Stomach (tissue), 9 donors: ENCODE results near the gene MAGI2. TPM values are rescaled to one million over a fixed set of nuclear protein-coding genes. Genes with fewer than 3 reads are reported as not detected.

Source experiments
- DNase-seq, 2 donors: peaks; one replicate each; pipeline versions ENCODE4 v3.0.0 to v3.0.0-alpha.2; 2013 to 2019
- H3K27ac ChIP-seq, 5 donors: fragments of 200-600 bp in 4 of 5; sonication (generic) in 4 of 5; one replicate each; pipeline ENCODE4 v1.5.1; 2013 to 2019; ENCODE audit warnings: mild to moderate bottlenecking in 1 of 5, moderate library complexity in 1 of 5
- H3K27me3 ChIP-seq, 3 donors: fragments of 200-600 bp; sonication (generic); one replicate each; pipeline ENCODE4 v1.5.1; 2017 to 2019; ENCODE audit warnings: mixed run types in 1 of 3
- H3K36me3 ChIP-seq, 4 donors: fragments of 200-600 bp; sonication (generic); 1 replicate in 3 of 4; 2 replicates in 1 of 4; pipeline ENCODE4 v1.5.1; 2016 to 2019
- H3K4me1 ChIP-seq, 4 donors: fragments of 200-600 bp; sonication (generic); one replicate each; pipeline ENCODE4 v1.5.1; 2016 to 2019
- H3K4me3 ChIP-seq, 4 donors: fragments of 200-600 bp; sonication (generic) in 3 of 4; one replicate each; pipeline ENCODE4 v1.5.1; 2016 to 2019; ENCODE audit warnings: mild to moderate bottlenecking in 1 of 4
- H3K9me3 ChIP-seq, 4 donors: fragments of 200-600 bp; sonication (generic); one replicate each; pipeline ENCODE4 v1.5.1; 2016 to 2019
- CTCF ChIP-seq, 7 experiments: fragments of 450-650 bp in 4 of 7; fragments of 200-600 bp in 3 of 7; sonication (generic) in 3 of 7; IDR thresholded peaks; one replicate each; pipeline ENCODE4 v1.5.1; 2016 to 2019; ENCODE audit warnings: antibody characterized with exemption in 7 of 7, control low read depth in 2 of 7, mild to moderate bottlenecking in 1 of 7
- EP300 ChIP-seq: sonication (generic); formaldehyde crosslinking; IDR thresholded peaks from one replicate; pipeline ENCODE4 v1.6.1; 2017; ENCODE audit warnings: antibody characterized with exemption
- POLR2A ChIP-seq, 4 donors: fragments of 450-650 bp; IDR thresholded peaks; one replicate each; pipeline ENCODE4 v1.6.1; 2016; ENCODE audit warnings: antibody characterized with exemption in 4 of 4, control low read depth in 2 of 4, mild to moderate bottlenecking in 1 of 4, moderate library complexity in 1 of 4
- POLR2AphosphoS5 ChIP-seq, 3 donors: sonication (generic); formaldehyde crosslinking; IDR thresholded peaks; one replicate each; pipeline ENCODE4 v1.6.1; 2016; ENCODE audit warnings: antibody characterized with exemption in 3 of 3
- WGBS, 5 donors: extraction: QIAGEN DNeasy Blood & Tissue Kit in 3 of 5; methylation state at CpG; one replicate each; pipeline versions ENCODE4 v1.1.5 to v1.1.7; 2013 to 2018; 5-methylcytosine and 5-hydroxymethylcytosine counted together
- intact Hi-C: fragments of 100-400 bp; cut with DNase I; formaldehyde crosslinking; loops from one replicate; pipeline ENCODE4 v1.15.1; 2023; ENCODE audit warnings: low total_unique reads
- polyA plus RNA-seq, 3 donors: library from polyadenylated mRNA; stranded (reverse); fragments of 200-250 nt; gene quantifications; one replicate each; pipeline ENCODE4 v1.2.3, GENCODE V29; 2013
- total RNA-seq, 5 donors: library from RNA; depleted of rRNA; stranded (reverse); fragments of >200 nt; gene quantifications; one replicate each; pipeline versions ENCODE4 v1.1.0 to v1.2.3, GENCODE V29; 2014 to 2016
- donor health status: healthy with polysubstance abuse.
- donor health status: Bipolar disorder and iron deficiency.
- donor health status: healthy.

MAGI2 gene
- total and polyA plus RNA-seq, 8 donors, result 0.92 to 53.9 (median 5.8) TPM

GRCh38 chr7:79308192-79308591 is 145.3 kb downstream of the MAGI2 start:
- Histone ChIP-seq H3K9me3 (no peaks in the 10 kb centered on the region), H3K4me3 (no peak overlapping the region), H3K27ac (no peak overlapping the region), H3K36me3 (no peaks in the 10 kb centered on the region), H3K27me3 (no peaks in the 10 kb centered on the region), H3K4me1 (no peaks in the 10 kb centered on the region)
- 78 to 86% (median 79%) methylated on average over 4 of the region's 4 CpGs for WGBS, 5 donors
- intact Hi-C loops, result no loop called here
- TF ChIP-seq POLR2AphosphoS5 (IDR thresholded peaks at IDR 0.05) (no peak), EP300 (no peak), CTCF (IDR thresholded peaks at IDR 0.05) (no peak), POLR2A (IDR thresholded peaks at IDR 0.05) (no peak)
- no peak for DNase-seq

- WGBS, 5 donors, result 77 to 91% (median 90%) methylated on average over 3 of the region's 3 CpGs
- H3K27ac ChIP-seq, result no peak overlapping the region
Measured at GRCh38 chr7:79307376-79307775, 146.1 kb downstream of the MAGI2 start.

GRCh38 chr7:79304711-79305110 is 148.8 kb downstream of the MAGI2 start:
- Histone ChIP-seq H3K4me1 (no peaks in the 10 kb centered on the region), H3K4me3 (no peak overlapping the region), H3K27me3 (no peaks in the 10 kb centered on the region), H3K27ac (no peak overlapping the region), H3K36me3 (no peaks in the 10 kb centered on the region), H3K9me3 (no peaks in the 10 kb centered on the region)
- TF ChIP-seq EP300 (no peak), CTCF (IDR thresholded peaks at IDR 0.05) (no peak)
- intact Hi-C loops, result no loop called here
- no peak for DNase-seq
- WGBS, 5 donors, result 87 to 94% (median 90%) methylated on average over 2 of the region's 2 CpGs

More at GRCh38 chr7:79307376-79307775, 146.1 kb downstream of the MAGI2 start:
- no peak for DNase-seq
- Histone ChIP-seq H3K4me1 (no peaks in the 10 kb centered on the region), H3K4me3 (no peak overlapping the region), H3K36me3 (no peaks in the 10 kb centered on the region), H3K9me3 (no peaks in the 10 kb centered on the region), H3K27me3 (no peaks in the 10 kb centered on the region)
- intact Hi-C loops, result no loop called here
- TF ChIP-seq EP300 (no peak), POLR2AphosphoS5 (IDR thresholded peaks at IDR 0.05) (no peak), POLR2A (IDR thresholded peaks at IDR 0.05) (no peak), CTCF (IDR thresholded peaks at IDR 0.05) (no peak)

- Histone ChIP-seq H3K27me3 (no peaks in the 10 kb centered on the region), H3K4me3 (no peak overlapping the region), H3K36me3 (no peaks in the 10 kb centered on the region), H3K9me3 (no peaks in the 10 kb centered on the region), H3K4me1 (no peaks in the 10 kb centered on the region), H3K27ac (no peak overlapping the region)
- WGBS, 5 donors, result 85 to 93% (median 89%) methylated on average over 1 of the region's 1 CpG
- no peak for DNase-seq
- no peak for TF ChIP-seq POLR2AphosphoS5 (IDR thresholded peaks at IDR 0.05)
- no peak for TF ChIP-seq CTCF (IDR thresholded peaks at IDR 0.05)
- no peak for TF ChIP-seq EP300
- intact Hi-C loops, result no loop called here
Measured at GRCh38 chr7:79302293-79302692, 151.2 kb downstream of the MAGI2 start.

GRCh38 chr7:79301419-79301818 is 152.0 kb downstream of the MAGI2 start:
- Histone ChIP-seq H3K4me3 (no peak overlapping the region), H3K27ac (no peak overlapping the region), H3K9me3 (no peaks in the 10 kb centered on the region), H3K27me3 (no peaks in the 10 kb centered on the region), H3K36me3 (no peaks in the 10 kb centered on the region), H3K4me1 (no peaks in the 10 kb centered on the region)
- TF ChIP-seq EP300, result no peak
- no peak for TF ChIP-seq POLR2A (IDR thresholded peaks at IDR 0.05)
- no peak for TF ChIP-seq POLR2AphosphoS5 (IDR thresholded peaks at IDR 0.05)
- no peak for TF ChIP-seq CTCF (IDR thresholded peaks at IDR 0.05)
- intact Hi-C loops, result no loop called here
- DNase-seq, result no peak
